Measurements from ENCODE around the gene TSSK6. TPM values are rescaled to one million over a fixed set of nuclear protein-coding genes. Genes with fewer than 3 reads are reported as not detected.

TSSK6 gene
- total RNA-seq, 3 donors from 2014 or later = 0.96 to 2.9 (median 2.3) TPM

- intact Hi-C loops (cut with DNase I; ENCODE audit: low total_unique reads) = no loop called here
- TF ChIP-seq POLR2A (IDR thresholded peaks at IDR 0.05) (no peak), CTCF (IDR thresholded peaks at IDR 0.05) (no peak), POLR2AphosphoS5 (IDR thresholded peaks at IDR 0.05) (no peak)
- peaks cover 0 to 3% of the 10 kb centered on the region in 2 donors for H3K27me3 ChIP-seq
- no peaks in the 10 kb centered on the region for H3K36me3 ChIP-seq
- H3K4me1 ChIP-seq = no peaks in the 10 kb centered on the region
- H3K27ac ChIP-seq = no peak overlapping the region
- no peak overlapping the region for H3K4me3 ChIP-seq
- no peak for DNase-seq (ENCODE audit: low spot score in 2 of 2)
- no peaks in the 10 kb centered on the region for H3K9me3 ChIP-seq
Observed at GRCh38 chr19:19551853-19552192, 36.5 kb upstream of the TSSK6 start.

- intact Hi-C loops (cut with DNase I; ENCODE audit: low total_unique reads) = no loop called here
- H3K27me3 ChIP-seq = peaks cover 0 to 3% of the 10 kb centered on the region in 2 donors
- H3K27ac ChIP-seq = no peak overlapping the region
- TF ChIP-seq POLR2A (IDR thresholded peaks at IDR 0.05) (no peak), POLR2AphosphoS5 (IDR thresholded peaks at IDR 0.05) (no peak), CTCF (IDR thresholded peaks at IDR 0.05) (no peak)
- H3K9me3 ChIP-seq = no peaks in the 10 kb centered on the region
- no peak overlapping the region for H3K4me3 ChIP-seq
- no peaks in the 10 kb centered on the region for H3K36me3 ChIP-seq
- H3K4me1 ChIP-seq = no peaks in the 10 kb centered on the region
- no peak for DNase-seq (ENCODE audit: low spot score in 2 of 2)
Observed at GRCh38 chr19:19550972-19551852, 35.9 kb upstream of the TSSK6 start.

GRCh38 chr19:19550485-19550929, 35.2 kb upstream of the TSSK6 start:
- H3K36me3 ChIP-seq = no peaks in the 10 kb centered on the region
- no peak overlapping the region for H3K27ac ChIP-seq
- intact Hi-C loops (cut with DNase I; ENCODE audit: low total_unique reads) = no loop called here
- no peak for TF ChIP-seq POLR2A (IDR thresholded peaks at IDR 0.05)
- TF ChIP-seq POLR2AphosphoS5 (IDR thresholded peaks at IDR 0.05) = no peak
- no peak for TF ChIP-seq CTCF (IDR thresholded peaks at IDR 0.05)
- H3K4me1 ChIP-seq = no peaks in the 10 kb centered on the region
- H3K4me3 ChIP-seq = no peak overlapping the region
- H3K9me3 ChIP-seq = no peaks in the 10 kb centered on the region
- DNase-seq (ENCODE audit: low spot score in 2 of 2) = no peak
- peaks cover 0 to 3% of the 10 kb centered on the region in 2 donors for H3K27me3 ChIP-seq

GRCh38 chr19:19549804-19550464, 34.6 kb upstream of the TSSK6 start:
- no peak for TF ChIP-seq POLR2A (IDR thresholded peaks at IDR 0.05)
- no peak for TF ChIP-seq POLR2AphosphoS5 (IDR thresholded peaks at IDR 0.05)
- TF ChIP-seq CTCF (IDR thresholded peaks at IDR 0.05) = no peak
- no peak overlapping the region for H3K4me3 ChIP-seq
- H3K27me3 ChIP-seq = peaks cover 0 to 3% of the 10 kb centered on the region in 2 donors
- H3K27ac ChIP-seq = no peak overlapping the region
- intact Hi-C loops (cut with DNase I; ENCODE audit: low total_unique reads) = no loop called here
- H3K9me3 ChIP-seq = no peaks in the 10 kb centered on the region
- no peak for DNase-seq (ENCODE audit: low spot score in 2 of 2)
- no peaks in the 10 kb centered on the region for H3K4me1 ChIP-seq
- H3K36me3 ChIP-seq = no peaks in the 10 kb centered on the region
